Lower lobe of right lung (tissue), 2 donors: ENCODE results near the gene DCAF5. TPM values are rescaled to one million over a fixed set of nuclear protein-coding genes. Genes with fewer than 3 reads are reported as not detected.

ENCODE experiments used
- ATAC-seq, 2 donors: fragments of 200-7000 bp; cut with Tn5 transposase; one replicate each; pipeline ENCODE4 v1.9.1; 2020 to 2022; ENCODE audit warnings: mild to moderate bottlenecking in 2 of 2, moderate library complexity in 2 of 2
- DNase-seq: peaks from one replicate; pipeline ENCODE4 v3.0.0-alpha.2; 2020
- H3K27ac ChIP-seq: fragments of 200-600 bp; one replicate; pipeline ENCODE4 v1.8.0; 2022
- H3K27me3 ChIP-seq: fragments of 200-600 bp; one replicate; pipeline ENCODE4 v1.8.0; 2022; ENCODE audit warnings: low read depth
- H3K36me3 ChIP-seq: fragments of 200-600 bp; one replicate; pipeline ENCODE4 v1.8.0; 2022; ENCODE audit warnings: mild to moderate bottlenecking
- H3K4me1 ChIP-seq: fragments of 200-600 bp; one replicate; pipeline ENCODE4 v1.8.0; 2022
- H3K4me3 ChIP-seq: fragments of 200-600 bp; one replicate; pipeline ENCODE4 v1.8.0; 2022; ENCODE audit warnings: mild to moderate bottlenecking
- H3K9me3 ChIP-seq: fragments of 200-600 bp; one replicate; pipeline ENCODE4 v1.8.0; 2022
- intact Hi-C: fragments of 100-400 bp; cut with DNase I; formaldehyde crosslinking; loops from one replicate; pipeline ENCODE4 v1.11.0; 2022
- total RNA-seq: library from RNA; stranded (reverse); fragmentation: NEBNext Ultra II Directional; extraction: Animal tissue kit (Norgen Biotek cat#: 25700); gene quantifications from one replicate; pipeline ENCODE4 v1.2.1, GENCODE V29; 2021
- TF ChIP-seq, protein P1 (sequence below): fragments of 200-600 bp; IDR thresholded peaks from one replicate; pipeline ENCODE4 v1.8.0; 2022; ENCODE audit warnings: antibody characterized with exemption, mild to moderate bottlenecking
- donor health status: DM: no; HTN: yes; CAD: no; lungs with severe emphysema.

DCAF5 gene
- total RNA-seq, 1 donor from 2014 or later: 54.5 TPM

- H3K36me3 ChIP-seq: peaks cover 11% of the 10 kb centered on the region
- intact Hi-C loops: no loop called here
- TF ChIP-seq, protein P1, sequence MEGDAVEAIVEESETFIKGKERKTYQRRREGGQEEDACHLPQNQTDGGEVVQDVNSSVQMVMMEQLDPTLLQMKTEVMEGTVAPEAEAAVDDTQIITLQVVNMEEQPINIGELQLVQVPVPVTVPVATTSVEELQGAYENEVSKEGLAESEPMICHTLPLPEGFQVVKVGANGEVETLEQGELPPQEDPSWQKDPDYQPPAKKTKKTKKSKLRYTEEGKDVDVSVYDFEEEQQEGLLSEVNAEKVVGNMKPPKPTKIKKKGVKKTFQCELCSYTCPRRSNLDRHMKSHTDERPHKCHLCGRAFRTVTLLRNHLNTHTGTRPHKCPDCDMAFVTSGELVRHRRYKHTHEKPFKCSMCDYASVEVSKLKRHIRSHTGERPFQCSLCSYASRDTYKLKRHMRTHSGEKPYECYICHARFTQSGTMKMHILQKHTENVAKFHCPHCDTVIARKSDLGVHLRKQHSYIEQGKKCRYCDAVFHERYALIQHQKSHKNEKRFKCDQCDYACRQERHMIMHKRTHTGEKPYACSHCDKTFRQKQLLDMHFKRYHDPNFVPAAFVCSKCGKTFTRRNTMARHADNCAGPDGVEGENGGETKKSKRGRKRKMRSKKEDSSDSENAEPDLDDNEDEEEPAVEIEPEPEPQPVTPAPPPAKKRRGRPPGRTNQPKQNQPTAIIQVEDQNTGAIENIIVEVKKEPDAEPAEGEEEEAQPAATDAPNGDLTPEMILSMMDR: no peak
Measured at GRCh38 chr14:69152181-69152901, 578 bp downstream of the DCAF5 start.

DNA sequence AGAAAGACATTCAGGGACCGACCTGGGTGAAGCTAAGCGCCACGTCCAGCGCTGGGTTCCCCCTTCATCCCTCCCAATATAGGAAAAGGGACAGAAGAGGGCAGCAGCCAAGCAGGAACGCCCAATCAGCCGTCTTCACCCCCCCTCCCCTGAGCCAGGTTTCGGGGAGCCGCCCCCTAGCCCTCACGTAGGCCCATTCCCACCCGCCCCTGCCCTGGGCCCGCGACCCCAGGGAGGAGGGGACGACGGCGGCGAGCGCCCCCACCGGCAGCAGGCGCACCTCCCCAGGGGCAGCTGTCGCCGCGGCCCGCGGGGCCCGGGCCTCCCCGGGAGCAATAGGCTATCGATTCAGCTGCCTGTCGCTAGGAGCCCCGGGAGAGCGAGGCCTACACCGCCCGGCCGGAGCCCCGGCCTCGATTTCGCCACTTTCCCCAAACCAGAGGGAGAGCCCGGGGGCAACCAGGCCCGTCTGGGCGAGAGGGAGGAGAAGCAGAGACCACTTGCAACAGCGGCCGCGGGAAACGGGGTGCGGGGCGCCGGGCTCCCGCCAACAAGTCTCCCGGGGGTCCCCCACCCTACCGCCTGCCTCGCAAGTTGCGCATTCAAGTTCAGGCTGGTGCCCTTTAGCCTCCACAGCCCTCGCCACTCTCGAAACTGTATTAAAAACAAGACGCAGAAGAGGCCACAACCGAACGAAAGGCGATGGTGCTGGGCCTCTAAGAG lies 1.3 kb downstream of the DCAF5 start:
- TF ChIP-seq, protein P1: peak; percentile 61
- ATAC-seq: peak; percentile 84 to 88
- H3K27ac ChIP-seq: peak overlapping the region; percentile 93
- peaks cover 46% of the 10 kb centered on the region for H3K4me1 ChIP-seq
- peaks cover 18% of the 10 kb centered on the region for H3K36me3 ChIP-seq
- DNase-seq: peak; percentile 84
- no peaks in the 10 kb centered on the region for H3K27me3 ChIP-seq
- intact Hi-C loops: no loop called here
- peak overlapping the region; percentile 75 for H3K4me3 ChIP-seq
- no peaks in the 10 kb centered on the region for H3K9me3 ChIP-seq

More at GRCh38 chr14:69152181-69152901, 578 bp downstream of the DCAF5 start:
- Histone ChIP-seq H3K27me3 (no peaks in the 10 kb centered on the region), H3K4me1 (peaks cover 39% of the 10 kb centered on the region), H3K9me3 (no peaks in the 10 kb centered on the region), H3K27ac (peak overlapping the region; percentile 93), H3K4me3 (peak overlapping the region; percentile 75)
- peak; percentile 46 to 53 for ATAC-seq
- DNase-seq: no peak

GRCh38 chr14:69149461-69150244 lies 3.3 kb downstream of the DCAF5 start:
- intact Hi-C loops: no loop called here
- ATAC-seq: no peak
- Histone ChIP-seq H3K9me3 (no peaks in the 10 kb centered on the region), H3K4me1 (peaks cover 48% of the 10 kb centered on the region), H3K4me3 (no peak overlapping the region), H3K27me3 (no peaks in the 10 kb centered on the region), H3K27ac (no peak overlapping the region), H3K36me3 (peaks cover 21% of the 10 kb centered on the region)
- TF ChIP-seq, protein P1: no peak
- DNase-seq: no peak

DNA sequence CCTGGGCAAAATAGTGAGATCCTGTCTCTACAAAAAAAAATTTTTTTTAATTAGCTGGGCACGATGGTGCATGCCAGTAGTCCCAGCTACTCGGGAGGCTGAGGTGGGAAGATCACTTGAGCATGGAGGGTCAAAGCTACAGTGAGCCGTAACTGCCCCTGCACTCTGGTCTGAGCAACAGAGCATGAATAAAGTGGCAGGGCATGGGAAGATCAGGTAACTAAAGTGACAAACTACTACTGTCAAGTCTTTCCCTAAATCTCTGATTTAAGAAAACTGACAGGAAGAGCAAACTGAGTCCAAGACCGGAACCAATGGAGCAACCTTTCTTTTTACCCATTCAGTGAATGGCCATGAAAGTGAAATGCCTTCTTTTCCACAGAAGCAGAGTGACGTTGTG lies 10.8 kb downstream of the DCAF5 start:
- no peak for DNase-seq
- TF ChIP-seq, protein P1: no peak
- no peak for ATAC-seq
- peaks cover 14% of the 10 kb centered on the region for H3K36me3 ChIP-seq
- H3K4me1 ChIP-seq: peaks cover 32% of the 10 kb centered on the region
- H3K4me3 ChIP-seq: no peak overlapping the region
- no peak overlapping the region for H3K27ac ChIP-seq
- intact Hi-C loops: no loop called here
- H3K27me3 ChIP-seq: no peaks in the 10 kb centered on the region
- no peaks in the 10 kb centered on the region for H3K9me3 ChIP-seq

GRCh38 chr14:69141550-69141949 lies 11.4 kb downstream of the DCAF5 start:
- TF ChIP-seq, protein P1: no peak
- no peak overlapping the region for H3K4me3 ChIP-seq
- H3K4me1 ChIP-seq: peaks cover 29% of the 10 kb centered on the region
- intact Hi-C loops: no loop called here
- no peak for ATAC-seq
- no peak overlapping the region for H3K27ac ChIP-seq
- DNase-seq: no peak
- H3K9me3 ChIP-seq: no peaks in the 10 kb centered on the region
- peaks cover 9% of the 10 kb centered on the region for H3K36me3 ChIP-seq
- H3K27me3 ChIP-seq: no peaks in the 10 kb centered on the region
